ENCODE measurements around the gene PPEF2.

GRCh38 chr4:75841641-75842520 is 60.4 kb downstream of the PPEF2 start:
- no peak for TF ChIP-seq RAD21 (IDR thresholded peaks at IDR 0.05; ENCODE audit: low read depth)
- no peak for TF ChIP-seq NFIC (IDR thresholded peaks at IDR 0.05)
- no peak for TF ChIP-seq USF1 (IDR thresholded peaks at IDR 0.05)
- TF ChIP-seq TAF1 (IDR thresholded peaks at IDR 0.05; ENCODE audit: low read depth): no peak
- TF ChIP-seq REST (IDR thresholded peaks at IDR 0.05; ENCODE audit: low read depth): no peak
- no peak for TF ChIP-seq MAX (IDR thresholded peaks at IDR 0.05)
- no peak for TF ChIP-seq EGR1 (IDR thresholded peaks at IDR 0.05)
- TF ChIP-seq YY1 (IDR thresholded peaks at IDR 0.05; ENCODE audit: low read depth): no peak
- TF ChIP-seq CREB1 (IDR thresholded peaks at IDR 0.05; ENCODE audit: low read depth): no peak
- no peak for TF ChIP-seq CEBPB (IDR thresholded peaks at IDR 0.05)
- TF ChIP-seq EP300 (IDR thresholded peaks at IDR 0.05; ENCODE audit: borderline replicate concordance): no peak
